Fibroblast of villous mesenchyme (primary cell): ENCODE measurements around the gene ZNF469. TPM values are rescaled to one million over a fixed set of nuclear protein-coding genes. Genes with fewer than 3 reads are reported as not detected.

Source experiments
- DNase-seq: peaks from one replicate; pipeline ENCODE4 v3.0.0-alpha.2; 2010; ENCODE audit warnings: low read depth
- H3K4me3 ChIP-seq: 2 replicates; pipeline ENCODE4 v1.5.1; 2011; ENCODE audit warnings: low read depth, mild to moderate bottlenecking, low read length
- total RNA-seq: library from RNA; depleted of rRNA; stranded (reverse); fragments of >200 nt; gene quantifications from 2 replicates; pipeline ENCODE4 v1.2.3, GENCODE V29; 2012
- TF ChIP-seq, protein P1 (sequence below): IDR thresholded peaks from 2 replicates; pipeline ENCODE4 v1.5.1; 2012; ENCODE audit warnings: low read depth, mild to moderate bottlenecking, low read length; ENCODE audit not compliant: insufficient read depth

ZNF469 gene
- total RNA-seq, 1 donor: 6.0 TPM

- no peak overlapping the region for H3K4me3 ChIP-seq
- TF ChIP-seq, protein P1, sequence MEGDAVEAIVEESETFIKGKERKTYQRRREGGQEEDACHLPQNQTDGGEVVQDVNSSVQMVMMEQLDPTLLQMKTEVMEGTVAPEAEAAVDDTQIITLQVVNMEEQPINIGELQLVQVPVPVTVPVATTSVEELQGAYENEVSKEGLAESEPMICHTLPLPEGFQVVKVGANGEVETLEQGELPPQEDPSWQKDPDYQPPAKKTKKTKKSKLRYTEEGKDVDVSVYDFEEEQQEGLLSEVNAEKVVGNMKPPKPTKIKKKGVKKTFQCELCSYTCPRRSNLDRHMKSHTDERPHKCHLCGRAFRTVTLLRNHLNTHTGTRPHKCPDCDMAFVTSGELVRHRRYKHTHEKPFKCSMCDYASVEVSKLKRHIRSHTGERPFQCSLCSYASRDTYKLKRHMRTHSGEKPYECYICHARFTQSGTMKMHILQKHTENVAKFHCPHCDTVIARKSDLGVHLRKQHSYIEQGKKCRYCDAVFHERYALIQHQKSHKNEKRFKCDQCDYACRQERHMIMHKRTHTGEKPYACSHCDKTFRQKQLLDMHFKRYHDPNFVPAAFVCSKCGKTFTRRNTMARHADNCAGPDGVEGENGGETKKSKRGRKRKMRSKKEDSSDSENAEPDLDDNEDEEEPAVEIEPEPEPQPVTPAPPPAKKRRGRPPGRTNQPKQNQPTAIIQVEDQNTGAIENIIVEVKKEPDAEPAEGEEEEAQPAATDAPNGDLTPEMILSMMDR: no peak
- no peak for DNase-seq
Measured at GRCh38 chr16:88413631-88414030, 30.9 kb downstream of the ZNF469 start.

- H3K4me3 ChIP-seq: no peak overlapping the region
- TF ChIP-seq, protein P1: no peak
- DNase-seq: no peak
Measured at GRCh38 chr16:88414521-88415380, 32.0 kb downstream of the ZNF469 start.

GRCh38 chr16:88415381-88415705 lies 32.6 kb downstream of the ZNF469 start:
- DNase-seq: no peak
- TF ChIP-seq, protein P1: no peak
- H3K4me3 ChIP-seq: no peak overlapping the region

GRCh38 chr16:88415713-88416323 lies 33.1 kb downstream of the ZNF469 start:
- no peak overlapping the region for H3K4me3 ChIP-seq
- no peak for DNase-seq
- TF ChIP-seq, protein P1: no peak

- TF ChIP-seq, protein P1: no peak
- no peak overlapping the region for H3K4me3 ChIP-seq
- DNase-seq: no peak
Measured at GRCh38 chr16:88416686-88417085, 33.9 kb downstream of the ZNF469 start.

GRCh38 chr16:88417684-88418476 lies 35.1 kb downstream of the ZNF469 start:
- DNase-seq: no peak
- TF ChIP-seq, protein P1: no peak
- H3K4me3 ChIP-seq: no peak overlapping the region
